Trophoblast cell (in vitro differentiated cells and primary cell): ENCODE data around the gene DBNL.

Experiments used
- DNase-seq, 2 donors: peaks; one replicate each; pipeline ENCODE4 v3.0.0-alpha.2; 2016
- H2AFZ ChIP-seq: 2 replicates; pipeline ENCODE4 v1.6.1; 2013; ENCODE audit warnings: low read length, moderate library complexity, mild to moderate bottlenecking; ENCODE audit not compliant: insufficient read depth, poor library complexity
- H2AK5ac ChIP-seq: 2 replicates; pipeline ENCODE4 v1.6.1; 2013; ENCODE audit warnings: mild to moderate bottlenecking, low read length
- H2BK120ac ChIP-seq: 2 replicates; pipeline ENCODE4 v1.6.1; 2013; ENCODE audit warnings: low read length, mild to moderate bottlenecking, moderate library complexity; ENCODE audit not compliant: insufficient read depth, poor library complexity
- H2BK12ac ChIP-seq: 2 replicates; pipeline ENCODE4 v1.6.1; 2013; ENCODE audit warnings: mild to moderate bottlenecking, low read length, moderate library complexity
- H2BK5ac ChIP-seq: 2 replicates; pipeline ENCODE4 v1.6.1; 2013; ENCODE audit warnings: low read length, low read depth, moderate library complexity, mild to moderate bottlenecking; ENCODE audit not compliant: poor library complexity
- H3K14ac ChIP-seq: 2 replicates; pipeline ENCODE4 v1.6.1; 2013; ENCODE audit warnings: mild to moderate bottlenecking, low read length
- H3K18ac ChIP-seq: 2 replicates; pipeline ENCODE4 v1.6.1; 2013; ENCODE audit warnings: mild to moderate bottlenecking, low read length
- H3K23ac ChIP-seq: 2 replicates; pipeline ENCODE4 v1.6.1; 2013; ENCODE audit warnings: low read length
- H3K27ac ChIP-seq: 2 replicates; pipeline ENCODE4 v1.5.1; 2013; ENCODE audit warnings: low read depth, mild to moderate bottlenecking, inconsistent platforms, low read length, moderate library complexity
- H3K27me3 ChIP-seq: 2 replicates; pipeline ENCODE4 v1.6.1; 2013; ENCODE audit warnings: inconsistent platforms, mild to moderate bottlenecking, low read length, moderate library complexity; ENCODE audit not compliant: insufficient read depth
- H3K36me3 ChIP-seq, 2 experiments: 1 replicate in 1 of 2; 2 replicates in 1 of 2; pipeline ENCODE4 v1.6.1; 2013; ENCODE audit warnings: low read length in 2 of 2, mild to moderate bottlenecking in 2 of 2, moderate library complexity in 1 of 2; ENCODE audit not compliant: insufficient read depth in 2 of 2, control insufficient read depth in 1 of 2
- H3K4ac ChIP-seq: 2 replicates; pipeline ENCODE4 v1.6.1; 2013; ENCODE audit warnings: low read depth, mild to moderate bottlenecking, low read length, moderate library complexity
- H3K4me1 ChIP-seq, 2 experiments: 1 replicate in 1 of 2; 2 replicates in 1 of 2; pipeline ENCODE4 v1.6.1; 2013; ENCODE audit warnings: low read length in 2 of 2, mild to moderate bottlenecking in 2 of 2, moderate library complexity in 1 of 2; ENCODE audit not compliant: insufficient read depth in 2 of 2, control insufficient read depth in 1 of 2
- H3K4me2 ChIP-seq: 2 replicates; pipeline ENCODE4 v1.6.1; 2013; ENCODE audit warnings: inconsistent platforms, mild to moderate bottlenecking, low read length, moderate library complexity
- H3K4me3 ChIP-seq: 2 replicates; pipeline ENCODE4 v1.5.1; 2013; ENCODE audit warnings: mild to moderate bottlenecking, low read depth, low read length, inconsistent platforms
- H3K79me1 ChIP-seq: one replicate; pipeline ENCODE4 v1.6.1; 2013; ENCODE audit warnings: low read length
- H3K79me2 ChIP-seq: 2 replicates; pipeline ENCODE4 v1.6.1; 2013; ENCODE audit warnings: low read length, mild to moderate bottlenecking; ENCODE audit not compliant: control insufficient read depth, insufficient read depth, poor library complexity
- H3K9ac ChIP-seq: 2 replicates; pipeline ENCODE4 v1.6.1; 2013; ENCODE audit warnings: mild to moderate bottlenecking, low read length
- H3K9me3 ChIP-seq: 2 replicates; pipeline ENCODE4 v1.6.1; 2013; ENCODE audit warnings: low read depth, mild to moderate bottlenecking, control low read depth, inconsistent platforms, low read length; ENCODE audit not compliant: insufficient read depth
- H4K12ac ChIP-seq: 2 replicates; pipeline ENCODE4 v1.6.1; 2013; ENCODE audit warnings: low read depth, mild to moderate bottlenecking, low read length, moderate library complexity
- H4K8ac ChIP-seq: 2 replicates; pipeline ENCODE4 v1.6.1; 2013; ENCODE audit warnings: low read depth, mild to moderate bottlenecking, low read length, moderate library complexity
- H4K91ac ChIP-seq: one replicate; pipeline ENCODE4 v1.6.1; 2013; ENCODE audit warnings: low read depth, mild to moderate bottlenecking, low read length, moderate library complexity
- WGBS: extraction: QIAGEN DNeasy Blood & Tissue Kit; methylation state at CpG from one replicate; pipeline ENCODE4 v1.1.7; 2013; ENCODE audit warnings: missing lambda C conversion rate; ENCODE audit not compliant: insufficient read length, insufficient coverage; ENCODE audit errors: extremely low coverage; 5-methylcytosine and 5-hydroxymethylcytosine counted together

The DBNL gene

DNA sequence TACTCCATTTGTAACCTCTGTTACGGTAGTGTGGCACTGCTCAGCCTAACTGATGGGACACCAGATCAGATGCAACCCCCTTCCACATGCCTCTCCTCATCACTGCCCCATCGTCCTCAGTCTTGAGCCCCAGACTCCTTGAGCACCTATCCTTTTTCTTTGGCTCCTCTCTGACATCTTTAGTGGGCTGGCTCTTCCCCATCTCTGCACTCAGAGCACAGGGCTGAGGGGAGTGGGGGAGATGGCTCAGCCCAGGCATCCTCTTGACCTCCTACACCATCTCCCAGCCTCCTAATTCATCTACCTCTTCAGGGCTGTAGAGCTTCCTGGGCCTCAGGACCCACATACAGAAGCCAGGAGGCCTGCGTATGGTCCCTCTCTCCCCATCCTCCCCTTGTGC is 39.3 kb downstream of the DBNL start:
- Histone ChIP-seq H3K4ac (no peak overlapping the region), H3K4me2 (no peak overlapping the region), H3K9ac (no peak overlapping the region), H3K4me1 (no peaks in the 10 kb centered on the region), H3K36me3 (peaks cover 17 to 18% of the 10 kb centered on the region in 2 experiments), H3K23ac (no peak overlapping the region), H2BK5ac (no peak overlapping the region), H2AFZ (no peak overlapping the region), H2BK12ac (no peak overlapping the region), H3K79me2 (peaks cover 3% of the 10 kb centered on the region), H3K9me3 (no peaks in the 10 kb centered on the region), H3K4me3 (no peak overlapping the region), H3K14ac (no peak overlapping the region), H4K91ac (no peak overlapping the region), H4K12ac (no peak overlapping the region), H3K18ac (no peak overlapping the region), H2BK120ac (no peak overlapping the region), H3K27me3 (no peaks in the 10 kb centered on the region), H3K79me1 (peaks cover 7% of the 10 kb centered on the region), H4K8ac (peak overlapping the region; percentile 30), H2AK5ac (no peak overlapping the region), H3K27ac (no peak overlapping the region)
- WGBS: no CpG with 5 or more reads among the region's 3 CpGs
- DNase-seq: no peak

- Histone ChIP-seq H3K36me3 (peaks cover 11% of the 10 kb centered on the region in 2 experiments), H3K79me1 (peaks cover 7% of the 10 kb centered on the region), H3K4ac (no peak overlapping the region), H3K27ac (no peak overlapping the region), H2AFZ (no peak overlapping the region), H3K79me2 (peaks cover 3% of the 10 kb centered on the region), H3K9ac (no peak overlapping the region), H2AK5ac (no peak overlapping the region), H3K23ac (no peak overlapping the region), H2BK120ac (no peak overlapping the region), H3K27me3 (no peaks in the 10 kb centered on the region), H2BK12ac (no peak overlapping the region), H3K18ac (no peak overlapping the region), H4K91ac (no peak overlapping the region), H3K9me3 (no peaks in the 10 kb centered on the region), H3K4me2 (no peak overlapping the region), H3K14ac (no peak overlapping the region), H3K4me1 (no peaks in the 10 kb centered on the region), H4K8ac (no peak overlapping the region), H3K4me3 (no peak overlapping the region), H2BK5ac (no peak overlapping the region), H4K12ac (no peak overlapping the region)
- DNase-seq: no peak
- WGBS: no CpG with 5 or more reads among the region's 4 CpGs
Observed at GRCh38 chr7:44084701-44085100, 40.2 kb downstream of the DBNL start.

DNA sequence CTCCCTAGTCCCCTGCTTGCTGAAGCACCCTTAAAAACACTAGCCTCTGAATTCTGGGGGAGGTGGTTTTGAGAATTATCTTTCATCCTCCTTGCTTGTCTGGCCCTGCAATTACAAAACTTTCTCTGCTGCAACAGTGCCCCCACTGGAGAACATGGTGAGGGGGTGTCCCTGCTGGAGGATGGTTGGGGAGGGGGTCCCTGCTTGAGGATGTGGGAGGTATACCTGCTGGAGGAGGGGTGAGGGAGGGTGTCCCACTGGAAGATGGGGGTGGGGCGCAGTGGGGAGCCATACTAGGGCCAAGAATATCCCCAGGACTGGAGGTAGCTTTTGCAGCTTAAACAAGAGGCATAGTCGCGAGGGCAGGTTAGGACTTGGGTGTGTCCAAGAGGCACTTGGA is 41.0 kb downstream of the DBNL start:
- peaks cover 7% of the 10 kb centered on the region for H3K79me1 ChIP-seq
- peaks cover 3% of the 10 kb centered on the region for H3K79me2 ChIP-seq
- no peak overlapping the region for H3K23ac ChIP-seq
- H3K4me2 ChIP-seq: no peak overlapping the region
- no peak overlapping the region for H2AK5ac ChIP-seq
- no peaks in the 10 kb centered on the region for H3K27me3 ChIP-seq
- H2AFZ ChIP-seq: no peak overlapping the region
- H3K4ac ChIP-seq: no peak overlapping the region
- no peaks in the 10 kb centered on the region for H3K4me1 ChIP-seq
- H2BK120ac ChIP-seq: no peak overlapping the region
- no peak overlapping the region for H4K8ac ChIP-seq
- no peak overlapping the region for H3K4me3 ChIP-seq
- H3K27ac ChIP-seq: no peak overlapping the region
- H2BK12ac ChIP-seq: no peak overlapping the region
- DNase-seq: no peak
- no peak overlapping the region for H4K91ac ChIP-seq
- no peak overlapping the region for H3K9ac ChIP-seq
- peaks cover 3% of the 10 kb centered on the region in 2 experiments for H3K36me3 ChIP-seq
- no peak overlapping the region for H3K14ac ChIP-seq
- WGBS: no CpG with 5 or more reads among the region's 3 CpGs
- H2BK5ac ChIP-seq: no peak overlapping the region
- no peak overlapping the region for H3K18ac ChIP-seq
- no peak overlapping the region for H4K12ac ChIP-seq
- no peaks in the 10 kb centered on the region for H3K9me3 ChIP-seq

DNA sequence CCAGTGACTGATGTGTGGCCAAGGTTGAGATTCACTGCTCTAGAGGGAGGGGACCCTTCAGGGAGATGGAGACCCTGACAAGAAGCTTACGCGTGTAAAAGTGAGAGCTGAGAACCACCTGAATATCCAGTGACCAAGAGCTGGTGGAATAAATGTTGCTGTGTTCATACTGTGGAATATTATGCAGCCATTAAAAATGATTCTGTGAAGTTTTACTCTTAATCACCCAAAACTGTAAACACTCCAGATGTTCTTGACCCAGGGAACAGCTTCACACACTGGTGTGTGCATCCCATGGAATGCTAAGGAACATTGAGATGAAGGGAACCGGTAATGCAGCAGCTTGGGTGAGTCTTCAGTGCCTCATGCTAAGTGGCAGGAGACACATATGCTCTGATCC is 42.1 kb downstream of the DBNL start:
- no peak overlapping the region for H3K23ac ChIP-seq
- no peaks in the 10 kb centered on the region for H3K36me3 ChIP-seq
- H3K14ac ChIP-seq: no peak overlapping the region
- no peak overlapping the region for H2AK5ac ChIP-seq
- no peaks in the 10 kb centered on the region for H3K4me1 ChIP-seq
- H3K4me3 ChIP-seq: no peak overlapping the region
- no peak overlapping the region for H3K27ac ChIP-seq
- H3K9ac ChIP-seq: no peak overlapping the region
- no peak overlapping the region for H3K4me2 ChIP-seq
- no peak for DNase-seq
- no peaks in the 10 kb centered on the region for H3K9me3 ChIP-seq
- peaks cover 7% of the 10 kb centered on the region for H3K79me1 ChIP-seq
- H3K27me3 ChIP-seq: no peaks in the 10 kb centered on the region
- no peak overlapping the region for H2BK12ac ChIP-seq
- H3K4ac ChIP-seq: no peak overlapping the region
- no peak overlapping the region for H4K12ac ChIP-seq
- no peak overlapping the region for H3K18ac ChIP-seq
- no CpG with 5 or more reads among the region's 3 CpGs for WGBS
- H4K91ac ChIP-seq: no peak overlapping the region
- peaks cover 3% of the 10 kb centered on the region for H3K79me2 ChIP-seq
- H2BK120ac ChIP-seq: no peak overlapping the region
- no peak overlapping the region for H4K8ac ChIP-seq
- H2AFZ ChIP-seq: no peak overlapping the region
- H2BK5ac ChIP-seq: no peak overlapping the region
